ENCODE results near the gene PTGDS.

The PTGDS gene

DNA sequence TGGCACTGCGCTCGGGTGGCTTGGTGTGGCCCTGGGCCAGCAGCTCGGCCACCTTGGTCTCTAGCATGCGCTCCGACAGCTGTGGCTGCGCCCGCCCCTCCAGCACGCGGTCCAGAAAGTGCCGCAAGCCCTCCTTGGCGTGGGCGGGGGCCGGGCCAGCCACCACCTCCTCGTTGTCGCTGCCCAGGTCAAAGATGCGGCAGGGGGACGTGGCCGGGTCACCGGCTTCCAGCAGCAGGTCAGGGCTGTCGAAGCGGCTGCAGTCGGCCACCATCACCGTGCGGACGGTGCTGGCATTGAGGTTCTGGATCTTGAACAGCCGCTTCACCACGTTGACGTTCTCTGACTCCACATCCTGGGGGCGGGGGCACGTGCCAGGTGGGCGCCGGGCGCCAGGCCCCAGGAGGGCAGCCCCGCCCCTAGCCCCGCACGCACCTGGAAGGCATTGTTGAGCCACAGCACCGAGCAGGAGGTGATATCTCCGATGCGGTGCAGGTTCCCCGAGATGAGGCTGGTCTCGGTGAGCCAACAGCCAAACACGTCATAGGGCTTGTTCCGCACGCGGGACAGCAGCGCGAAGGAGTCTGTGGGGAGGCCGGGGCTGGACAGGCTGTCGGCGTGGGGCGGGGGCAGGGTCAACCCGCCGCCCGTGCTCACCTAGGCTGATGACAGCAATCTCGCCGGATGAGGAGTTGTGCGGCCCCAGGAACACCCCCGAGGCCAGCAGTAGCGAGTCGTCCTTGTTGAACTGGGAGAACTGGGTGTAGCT, 35.0 kb upstream of the PTGDS start:
- intact Hi-C loops (cut with micrococcal nuclease): loop anchor here (10.0 kb wide), 1 partner anchor 53 kb away; the partner anchor contains the start of genes CLIC3 and PAXX
- Mint-ChIP-seq H3K9me3 (no peaks in the 10 kb centered on the region), H3K27ac (peak overlapping the region; percentile 69), H3K27me3 (no peaks in the 10 kb centered on the region), H3K36me3 (ENCODE audit: low read depth) (peaks cover 63% of the 10 kb centered on the region), H3K4me3 (peak overlapping the region; percentile 55), H3K4me1 (ENCODE audit: low read depth) (peaks cover 43% of the 10 kb centered on the region)

DNA sequence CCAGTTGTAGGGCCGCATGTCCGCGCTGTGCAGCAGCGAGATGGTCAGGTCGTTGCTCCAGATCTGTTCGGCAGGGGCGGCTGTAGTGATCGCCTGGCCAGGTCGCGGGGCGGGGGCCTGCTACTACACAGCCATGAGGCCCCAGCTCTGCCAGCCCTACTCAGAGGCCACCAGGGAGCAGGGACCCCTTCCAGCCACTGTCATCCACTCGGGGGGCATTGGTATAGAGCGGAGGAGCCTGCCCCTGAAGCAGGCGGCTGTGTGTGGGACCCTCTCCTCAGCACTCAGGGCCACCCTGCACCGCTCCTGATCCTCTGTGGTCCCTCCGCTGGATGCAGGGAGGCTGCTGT, 34.4 kb upstream of the PTGDS start:
- peak overlapping the region; percentile 77 for H3K4me3 Mint-ChIP-seq

DNA sequence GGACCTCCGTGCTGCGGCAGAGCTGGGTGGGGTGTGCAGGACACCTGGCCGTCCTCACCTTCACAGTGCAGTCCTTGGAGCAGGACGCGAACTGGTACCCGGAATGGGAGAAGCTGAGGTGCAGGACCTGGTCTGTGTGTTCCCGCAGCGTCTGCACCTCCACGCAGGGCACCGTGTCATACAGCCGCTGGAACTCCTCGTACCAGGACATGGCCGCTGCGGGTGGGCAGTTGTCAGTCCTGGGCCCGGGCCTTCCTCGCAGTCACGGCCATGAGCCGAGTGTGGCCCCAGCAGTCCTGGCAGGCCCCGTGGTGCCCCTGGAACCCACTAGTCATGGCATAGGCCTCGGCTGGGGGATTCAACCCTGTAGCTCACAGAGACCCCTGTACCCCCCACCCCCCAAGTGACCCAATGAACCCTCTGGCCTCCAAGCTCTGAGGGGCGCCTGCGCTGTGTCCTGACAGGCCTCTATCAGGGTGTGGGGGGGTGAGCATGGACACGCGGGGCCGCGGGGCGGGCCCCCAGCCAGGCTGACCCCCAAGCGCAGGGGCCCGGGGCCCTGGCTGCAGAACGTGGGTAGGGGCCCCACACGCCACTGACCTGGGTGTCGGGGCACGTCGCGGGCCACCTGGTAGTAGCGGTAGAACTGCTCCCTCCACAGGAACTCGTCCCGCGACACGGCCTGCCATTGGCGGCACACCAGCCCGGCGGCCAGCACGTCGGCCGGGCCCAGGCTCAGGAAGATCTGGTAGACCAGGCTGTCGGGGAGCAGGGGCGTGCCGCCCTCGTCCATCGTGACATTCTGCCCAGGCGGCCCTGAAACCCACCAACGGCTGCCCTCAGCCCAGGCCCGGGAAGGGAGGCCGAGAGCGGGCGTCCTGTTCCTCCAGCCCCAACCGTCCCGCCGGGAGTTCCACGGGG, 33.8 kb upstream of the PTGDS start:
- intact Hi-C loops (cut with micrococcal nuclease): loop anchor here (1.0 to 10.0 kb wide), 3 partner anchors 51 to 153 kb away; partner anchors contain the start of genes CLIC3, PAXX and TMEM141
- Mint-ChIP-seq H3K27ac (peak overlapping the region; percentile 69), H3K4me1 (ENCODE audit: low read depth) (peaks cover 52% of the 10 kb centered on the region), H3K4me3 (peak overlapping the region; percentile 77), H3K27me3 (no peaks in the 10 kb centered on the region), H3K9me3 (no peaks in the 10 kb centered on the region), H3K36me3 (ENCODE audit: low read depth) (peaks cover 57% of the 10 kb centered on the region)

More for the DNA sequence above, 34.4 kb upstream of the PTGDS start:
- Mint-ChIP-seq H3K9me3 (no peaks in the 10 kb centered on the region), H3K4me1 (ENCODE audit: low read depth) (peaks cover 49% of the 10 kb centered on the region), H3K27me3 (no peaks in the 10 kb centered on the region), H3K27ac (peak overlapping the region; percentile 69), H3K36me3 (ENCODE audit: low read depth) (peaks cover 58% of the 10 kb centered on the region)
- intact Hi-C loops (cut with micrococcal nuclease): loop anchor here (10.0 kb wide), 1 partner anchor 52 kb away; the partner anchor contains the start of genes CLIC3 and PAXX

- Mint-ChIP-seq H3K4me1 (ENCODE audit: low read depth) (peaks cover 48% of the 10 kb centered on the region), H3K27me3 (no peaks in the 10 kb centered on the region), H3K9me3 (no peaks in the 10 kb centered on the region), H3K36me3 (ENCODE audit: low read depth) (peaks cover 52% of the 10 kb centered on the region), H3K4me3 (peak overlapping the region; percentile 77), H3K27ac (peak overlapping the region; percentile 69)
- intact Hi-C loops (cut with micrococcal nuclease): loop anchor here (1.0 to 10.0 kb wide), 3 partner anchors 51 to 153 kb away; partner anchors contain the start of genes CLIC3, PAXX and TMEM141
Observed at GRCh38 chr9:136944212-136944518, 33.1 kb upstream of the PTGDS start.

DNA sequence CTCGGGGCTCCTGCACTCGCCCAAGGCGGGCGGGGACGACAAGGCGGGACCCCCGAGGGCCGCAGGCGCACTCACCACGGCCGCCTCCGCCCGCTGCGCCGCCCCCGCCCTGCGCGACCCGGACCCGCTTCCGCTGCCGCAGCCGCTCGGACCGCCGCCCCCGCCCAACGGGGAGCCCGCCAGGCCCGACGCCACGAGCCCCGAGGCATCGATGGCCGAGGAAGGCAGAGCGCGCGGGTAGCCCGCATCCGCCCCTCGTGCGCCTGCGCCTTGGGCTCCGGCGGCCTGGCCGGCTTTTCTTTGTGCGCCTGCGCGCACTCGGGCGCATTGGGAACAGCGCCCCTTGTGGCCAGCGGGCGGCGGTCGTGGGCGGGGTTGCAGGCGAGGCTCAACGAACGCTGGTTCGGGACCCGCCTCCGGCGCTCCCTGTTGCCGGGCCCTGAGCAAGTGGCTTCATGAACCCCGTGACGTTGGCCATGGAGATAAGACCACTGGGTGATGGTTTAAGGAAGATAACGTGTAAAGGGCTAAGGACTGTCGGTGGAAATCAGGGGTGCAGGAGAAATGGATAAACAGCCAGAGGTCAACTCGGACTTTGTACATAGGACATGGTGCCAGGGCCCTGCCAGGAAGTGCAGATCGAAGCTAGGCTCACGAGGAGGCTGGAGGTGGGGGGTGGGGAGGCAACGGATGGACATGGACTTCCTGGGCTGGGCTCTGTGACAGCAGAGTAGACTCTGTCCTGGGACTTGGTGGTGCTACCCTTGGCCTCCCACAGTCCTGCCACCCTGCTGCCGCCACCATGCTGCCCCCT, 32.6 kb upstream of the PTGDS start, which contains the start of the genes C8G and FBXW5:
C8G (plus strand) TSS at position 725 of the 814 bp plus-strand sequence; CDS start at position 803, 78 bp downstream.
FBXW5 (minus strand) TSS at position 220 of the 814 bp plus-strand sequence. CDS start 655 bp downstream, outside the sequence.
- H3K36me3 Mint-ChIP-seq (ENCODE audit: low read depth): peaks cover 46% of the 10 kb centered on the region
- intact Hi-C loops (cut with micrococcal nuclease): loop anchor here (1.0 to 10.0 kb wide), 3 partner anchors 50 to 154 kb away; partner anchors contain the start of genes CLIC3, PAXX and TMEM141
- peaks cover 43% of the 10 kb centered on the region for H3K4me1 Mint-ChIP-seq (ENCODE audit: low read depth)
- H3K27ac Mint-ChIP-seq: peak within 1 kb of the TSS; percentile 69
- no peaks in the 10 kb centered on the region for H3K9me3 Mint-ChIP-seq
- peak within 1 kb of the TSS; percentile 77 for H3K4me3 Mint-ChIP-seq
- H3K27me3 Mint-ChIP-seq: no peaks in the 10 kb centered on the region

DNA sequence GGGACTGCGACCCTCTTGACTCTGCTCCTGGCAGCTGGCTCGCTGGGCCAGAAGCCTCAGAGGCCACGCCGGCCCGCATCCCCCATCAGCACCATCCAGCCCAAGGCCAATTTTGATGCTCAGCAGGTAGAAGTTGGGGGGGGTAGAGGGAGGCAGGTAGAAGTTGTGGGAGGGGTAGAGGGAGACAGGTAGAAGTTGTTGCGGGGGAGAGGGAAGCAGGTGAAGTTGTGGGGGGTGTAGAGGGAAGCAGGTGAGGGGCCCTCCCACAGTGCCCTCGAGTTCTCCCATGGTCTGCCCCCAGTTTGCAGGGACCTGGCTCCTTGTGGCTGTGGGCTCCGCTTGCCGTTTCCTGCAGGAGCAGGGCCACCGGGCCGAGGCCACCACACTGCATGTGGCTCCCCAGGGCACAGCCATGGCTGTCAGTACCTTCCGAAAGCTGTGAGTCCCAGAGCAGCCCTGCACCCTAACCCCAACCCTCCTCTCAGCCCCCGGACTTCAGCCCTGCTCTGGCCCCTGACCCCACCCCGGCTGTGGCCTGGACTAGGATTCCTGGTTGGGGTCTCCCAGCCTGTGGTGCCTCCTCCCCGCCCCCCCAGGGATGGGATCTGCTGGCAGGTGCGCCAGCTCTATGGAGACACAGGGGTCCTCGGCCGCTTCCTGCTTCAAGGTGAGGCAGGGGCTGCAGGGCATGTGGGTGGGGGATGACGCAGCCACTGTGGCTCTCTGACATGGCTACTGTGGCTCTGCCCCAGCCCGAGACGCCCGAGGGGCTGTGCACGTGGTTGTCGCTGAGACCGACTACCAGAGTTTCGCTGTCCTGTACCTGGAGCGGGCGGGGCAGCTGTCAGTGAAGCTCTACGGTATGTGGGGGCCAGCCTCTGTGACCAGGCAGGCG, 31.7 kb upstream of the PTGDS start:
- peaks cover 38% of the 10 kb centered on the region for H3K36me3 Mint-ChIP-seq (ENCODE audit: low read depth)
- no peak overlapping the region for H3K4me3 Mint-ChIP-seq
- intact Hi-C loops (cut with micrococcal nuclease): loop anchor here (2.0 to 10.0 kb wide), 2 partner anchors 49 to 155 kb away; partner anchors contain the start of genes CLIC3, PAXX and TMEM141
- peak overlapping the region; percentile 69 for H3K27ac Mint-ChIP-seq
- no peaks in the 10 kb centered on the region for H3K27me3 Mint-ChIP-seq
- no peaks in the 10 kb centered on the region for H3K9me3 Mint-ChIP-seq
- H3K4me1 Mint-ChIP-seq (ENCODE audit: low read depth): peaks cover 50% of the 10 kb centered on the region

DNA sequence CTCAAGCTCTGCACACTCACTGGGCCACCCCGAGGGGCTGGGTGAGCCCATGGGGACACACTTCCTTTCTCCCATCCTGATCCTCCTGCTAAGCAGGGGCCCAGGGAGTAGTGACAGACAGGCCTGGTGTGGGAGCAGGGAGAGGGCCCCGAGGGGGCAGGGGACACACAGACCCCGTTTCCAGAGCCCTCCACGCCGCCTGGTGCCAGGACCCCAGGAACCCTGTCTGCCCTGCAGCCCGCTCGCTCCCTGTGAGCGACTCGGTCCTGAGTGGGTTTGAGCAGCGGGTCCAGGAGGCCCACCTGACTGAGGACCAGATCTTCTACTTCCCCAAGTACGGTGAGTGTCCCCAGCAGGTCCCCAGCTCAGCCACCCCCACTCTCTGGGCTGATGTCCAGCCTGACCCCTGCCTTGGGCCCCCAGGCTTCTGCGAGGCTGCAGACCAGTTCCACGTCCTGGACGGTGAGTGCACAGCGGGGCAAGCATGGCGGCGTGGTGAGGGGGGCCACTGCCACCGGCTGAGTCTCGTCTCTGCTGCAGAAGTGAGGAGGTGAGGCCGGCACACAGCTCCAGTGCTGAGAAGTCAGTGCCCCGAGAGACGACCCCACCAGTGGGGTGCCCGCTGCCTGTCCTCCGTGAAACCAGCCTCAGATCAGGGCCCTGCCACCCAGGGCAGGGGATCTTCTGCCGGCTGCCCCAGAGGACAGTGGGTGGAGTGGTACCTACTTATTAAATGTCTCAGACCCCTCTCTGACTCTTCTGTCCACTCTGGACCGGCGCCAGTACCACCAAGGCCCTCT, 30.9 kb upstream of the PTGDS start:
- Mint-ChIP-seq H3K9me3 (no peaks in the 10 kb centered on the region), H3K27ac (no peak overlapping the region), H3K4me3 (no peak overlapping the region), H3K36me3 (ENCODE audit: low read depth) (peaks cover 29% of the 10 kb centered on the region), H3K4me1 (ENCODE audit: low read depth) (peaks cover 53% of the 10 kb centered on the region), H3K27me3 (no peaks in the 10 kb centered on the region)
- intact Hi-C loops (cut with micrococcal nuclease): loop anchor here (10.0 kb wide), 1 partner anchor 48 kb away; the partner anchor contains the start of genes CLIC3 and PAXX

DNA sequence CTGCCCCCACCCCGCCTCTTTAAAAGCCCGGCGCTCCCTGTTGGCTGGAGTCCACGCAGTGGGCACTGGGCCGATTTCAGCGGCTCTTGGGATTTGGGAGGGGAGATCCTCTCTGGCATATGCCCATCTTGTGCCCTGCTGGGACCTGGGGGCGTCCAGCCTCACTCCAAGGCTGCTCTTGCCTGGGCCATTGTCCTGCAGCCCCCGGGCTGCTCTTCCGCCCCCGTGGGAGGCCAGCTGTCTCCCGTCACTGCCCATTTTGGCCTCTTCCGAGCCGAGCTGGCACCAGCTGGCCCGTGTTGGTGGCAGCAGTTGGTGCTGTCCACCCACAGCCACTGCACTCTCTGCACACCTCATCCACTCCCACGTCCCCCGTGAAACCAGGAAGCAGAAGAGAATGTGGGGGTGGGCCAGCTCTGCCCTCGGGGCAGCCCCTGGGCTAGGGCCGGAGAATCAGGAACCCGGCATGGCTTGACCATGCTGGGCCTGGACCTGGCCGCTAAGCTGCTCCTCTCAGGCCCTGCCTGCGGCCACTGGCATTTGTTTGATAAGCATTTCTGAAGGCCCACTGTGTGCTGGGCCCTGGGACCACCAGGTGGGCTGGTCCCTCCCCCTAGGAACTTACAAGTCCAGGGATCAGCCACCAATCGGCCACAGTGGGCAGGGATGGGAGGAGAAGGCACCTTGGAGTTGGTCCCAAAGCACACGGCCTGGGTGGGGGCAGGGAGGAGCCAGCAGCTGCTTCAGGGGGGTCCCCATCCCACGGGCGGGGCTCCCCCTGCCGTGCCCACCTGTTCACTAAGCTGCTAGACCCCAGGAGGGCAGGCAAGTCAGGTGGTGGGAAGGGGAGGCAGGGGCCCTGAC, 30.0 kb upstream of the PTGDS start:
- no peak overlapping the region for H3K4me3 Mint-ChIP-seq
- peak overlapping the region; percentile 38 for H3K27ac Mint-ChIP-seq
- H3K9me3 Mint-ChIP-seq: no peaks in the 10 kb centered on the region
- peaks cover 21% of the 10 kb centered on the region for H3K36me3 Mint-ChIP-seq (ENCODE audit: low read depth)
- H3K27me3 Mint-ChIP-seq: no peaks in the 10 kb centered on the region
- intact Hi-C loops (cut with micrococcal nuclease): loop anchor here (10.0 kb wide), 1 partner anchor 48 kb away; the partner anchor contains the start of genes CLIC3 and PAXX
- peaks cover 53% of the 10 kb centered on the region for H3K4me1 Mint-ChIP-seq (ENCODE audit: low read depth)

DNA sequence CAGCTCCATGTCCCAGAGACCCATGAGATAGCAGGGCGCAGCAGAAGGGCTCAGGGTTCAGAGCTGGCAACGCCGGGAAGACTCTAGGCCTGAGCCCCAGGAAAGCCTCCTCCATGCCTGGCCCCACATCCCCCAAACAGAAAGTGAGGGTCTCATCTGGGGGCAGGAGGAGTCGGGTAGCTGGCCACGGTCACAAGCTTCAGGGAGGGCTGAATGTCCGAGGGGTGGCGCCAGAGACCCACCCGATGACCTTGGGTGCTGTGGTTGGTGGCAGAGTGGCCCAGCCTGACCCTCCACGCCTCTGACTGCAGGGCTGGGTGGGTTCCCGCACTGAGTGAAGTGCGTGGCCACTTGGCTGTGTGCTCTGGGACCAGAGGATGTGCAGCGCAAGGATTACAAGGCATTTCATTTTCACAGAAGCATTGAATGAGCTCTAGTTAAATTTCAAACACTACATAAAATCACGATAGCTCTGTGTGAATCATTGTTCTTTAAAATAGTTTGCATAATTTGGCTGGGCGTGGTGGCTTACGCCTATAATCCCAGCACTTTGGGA, 29.3 kb upstream of the PTGDS start:
- no peaks in the 10 kb centered on the region for H3K9me3 Mint-ChIP-seq
- intact Hi-C loops (cut with micrococcal nuclease): loop anchor here (1.0 to 10.0 kb wide), 2 partner anchors 47 to 87 kb away; partner anchors contain the start of genes CLIC3 and PAXX

DNA sequence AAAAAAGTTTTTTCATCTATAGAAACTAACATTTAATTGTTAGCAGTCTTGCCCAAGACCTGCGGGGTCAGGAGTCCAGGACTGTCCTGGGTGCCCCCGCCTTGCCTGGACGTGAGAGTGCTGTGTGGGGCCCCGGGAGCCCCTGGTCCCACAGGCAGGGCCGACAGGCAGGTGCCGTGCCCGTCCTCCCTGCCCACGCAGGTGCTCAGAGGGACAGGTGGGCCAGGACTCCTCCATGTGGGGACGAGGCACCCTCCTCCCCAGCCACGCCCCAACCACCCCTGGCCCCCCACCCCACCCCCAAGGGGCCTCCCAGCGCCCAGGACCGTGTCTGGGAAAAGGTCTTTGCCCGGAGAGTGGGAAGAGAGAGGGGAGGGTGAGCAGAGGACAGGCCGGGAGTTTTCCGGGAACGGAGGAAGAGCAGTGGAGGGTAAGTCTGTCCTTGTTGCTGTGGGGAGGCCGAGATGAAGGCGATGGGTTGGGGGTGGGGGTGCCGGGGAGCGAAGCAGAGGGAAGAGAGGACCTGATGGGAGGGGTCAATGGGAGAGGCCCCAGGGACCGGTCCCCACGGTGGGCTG, 28.0 kb upstream of the PTGDS start:
- H3K9me3 Mint-ChIP-seq: no peaks in the 10 kb centered on the region
- peaks cover 45% of the 10 kb centered on the region for H3K4me1 Mint-ChIP-seq (ENCODE audit: low read depth)
- H3K27me3 Mint-ChIP-seq: no peaks in the 10 kb centered on the region
- H3K4me3 Mint-ChIP-seq: peak overlapping the region; percentile 95
- H3K36me3 Mint-ChIP-seq (ENCODE audit: low read depth): peaks cover under 1% of the 10 kb centered on the region
- H3K27ac Mint-ChIP-seq: peak overlapping the region; percentile 92
- intact Hi-C loops (cut with micrococcal nuclease): loop anchor here (10.0 kb wide), 1 partner anchor 45 kb away; the partner anchor contains the start of genes CLIC3 and PAXX

More for the DNA sequence above, 29.3 kb upstream of the PTGDS start:
- H3K27me3 Mint-ChIP-seq: no peaks in the 10 kb centered on the region
- H3K4me3 Mint-ChIP-seq: no peak overlapping the region
- H3K27ac Mint-ChIP-seq: peak overlapping the region; percentile 38
- peaks cover 13% of the 10 kb centered on the region for H3K36me3 Mint-ChIP-seq (ENCODE audit: low read depth)
- peaks cover 48% of the 10 kb centered on the region for H3K4me1 Mint-ChIP-seq (ENCODE audit: low read depth)
